Activated CD4-positive, alpha-beta T cell treated with anti-CD3 and anti-CD28 coated beads, Interleukin-2, amount 50 U/mL, for 24 hours (primary cell): ENCODE measurements around the gene TANC1.

Experiments
- DNase-seq, 2 donors: peaks; one replicate each; pipeline ENCODE4 v3.0.0-alpha.2; 2020; ENCODE audit warnings: low read depth in 1 of 2, low spot score in 1 of 2

Gene TANC1

DNA sequence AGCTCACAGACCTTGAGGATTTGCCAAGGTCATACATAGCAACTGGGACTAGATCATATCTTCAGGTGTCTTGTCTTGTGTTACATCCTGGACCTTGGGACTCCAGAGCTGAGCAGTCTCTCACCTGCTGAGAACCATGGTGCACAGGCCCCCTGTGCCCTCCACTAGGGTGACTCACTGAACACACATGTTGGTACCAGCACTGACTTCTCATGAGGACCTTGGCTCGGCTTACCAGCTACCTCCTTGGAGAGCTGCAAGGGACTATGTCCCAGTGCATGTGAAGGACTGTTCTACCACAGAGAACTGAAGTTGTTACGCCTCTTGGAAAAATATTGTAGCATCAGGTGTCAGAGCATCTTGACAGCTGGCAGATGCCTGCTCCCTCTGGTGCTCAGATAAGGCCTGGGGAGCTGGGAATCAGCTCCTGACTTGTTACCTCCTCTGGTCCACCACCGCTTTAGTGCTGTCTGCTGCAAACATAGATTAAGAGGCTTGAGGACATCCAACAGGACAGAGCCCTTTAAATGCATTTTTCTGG, 246.0 kb downstream of the TANC1 start:
- no peak for DNase-seq

DNA sequence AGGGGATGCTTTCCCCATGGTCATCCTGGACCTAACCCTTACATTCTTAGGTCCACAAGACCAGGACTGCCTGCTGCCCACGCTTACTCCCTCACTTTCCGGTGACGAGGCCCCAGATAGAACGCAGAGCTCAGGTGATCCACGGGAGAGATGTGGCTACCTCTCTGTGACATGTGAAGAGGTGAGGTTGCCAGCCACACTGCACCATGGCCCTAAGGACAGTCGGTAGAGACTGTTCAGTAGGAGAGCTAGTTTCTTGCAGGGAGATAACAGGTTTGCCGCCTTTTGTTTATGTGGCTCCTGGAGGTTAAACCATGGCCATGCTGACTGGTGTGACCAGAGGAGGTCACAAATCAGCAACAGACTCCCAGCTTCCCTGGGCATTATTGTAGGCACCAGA, 246.7 kb downstream of the TANC1 start:
- DNase-seq, result no peak

DNA sequence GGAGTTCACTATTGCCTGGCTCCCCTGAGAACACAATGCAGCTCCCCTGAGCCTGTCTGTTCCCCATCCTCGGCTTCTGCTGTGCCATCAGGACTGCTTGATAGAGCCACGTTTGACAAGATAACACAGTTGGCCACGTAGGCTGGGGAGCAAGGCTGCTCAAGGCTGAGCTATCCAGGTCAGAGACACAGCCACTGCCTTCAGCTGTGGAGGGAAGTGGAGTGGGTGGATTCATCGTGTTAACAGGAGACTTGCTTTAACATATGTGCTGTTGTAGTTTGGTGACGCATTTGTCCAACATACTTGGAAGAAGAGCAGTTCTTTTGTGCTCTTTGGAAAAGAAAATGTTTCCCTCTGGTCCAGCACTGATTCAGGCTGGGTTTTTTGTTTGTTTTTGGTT, 249.2 kb downstream of the TANC1 start:
- DNase-seq, result no peak

DNA sequence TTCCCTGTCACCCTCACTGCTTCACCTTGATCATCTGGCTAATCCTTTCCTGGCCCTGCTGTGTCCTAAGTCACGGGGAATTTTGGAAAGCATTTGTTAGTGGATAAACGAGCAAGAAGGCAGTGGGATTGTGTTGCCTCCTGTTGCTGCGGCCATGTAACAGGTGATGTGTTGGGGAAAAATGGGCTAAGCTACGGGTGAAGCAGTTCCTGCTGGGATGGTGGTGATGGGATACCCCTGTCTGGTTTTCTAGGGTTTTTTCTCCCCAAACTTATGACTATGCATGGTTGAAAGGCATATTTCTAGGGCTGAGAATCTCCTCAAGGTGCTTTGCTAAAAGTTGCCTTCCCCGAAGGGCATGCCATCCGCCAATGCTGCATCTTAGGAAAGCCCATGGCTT, 249.9 kb downstream of the TANC1 start:
- DNase-seq, result no peak

DNA sequence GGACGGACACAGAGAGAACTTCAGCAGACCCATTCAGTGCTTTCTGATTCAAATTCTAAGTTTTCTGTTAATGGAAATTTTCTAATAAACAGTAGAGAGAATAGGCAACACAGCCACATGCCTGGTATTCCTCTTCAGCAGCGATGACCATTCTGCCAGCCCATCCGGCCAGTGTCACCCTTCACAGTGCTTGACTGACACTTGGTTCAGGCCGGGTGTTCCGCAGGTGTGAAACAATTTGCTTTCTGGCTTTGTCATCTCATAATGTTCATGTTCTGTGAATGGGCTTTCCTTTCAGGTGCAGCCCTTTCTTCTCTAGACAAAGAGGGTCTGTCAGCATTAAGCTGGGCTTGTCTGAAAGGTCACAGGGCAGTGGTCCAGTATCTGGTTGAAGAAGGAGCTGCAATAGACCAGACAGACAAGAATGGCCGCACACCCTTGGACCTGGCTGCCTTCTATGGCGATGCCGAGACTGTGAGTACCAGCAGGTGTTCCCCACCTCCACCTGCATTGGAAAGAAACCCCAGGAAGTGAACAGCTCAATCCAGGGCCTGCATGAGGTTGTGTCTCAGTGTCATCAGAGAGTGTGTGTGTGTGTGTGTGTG, 251.1 kb downstream of the TANC1 start:
- no peak for DNase-seq

DNA sequence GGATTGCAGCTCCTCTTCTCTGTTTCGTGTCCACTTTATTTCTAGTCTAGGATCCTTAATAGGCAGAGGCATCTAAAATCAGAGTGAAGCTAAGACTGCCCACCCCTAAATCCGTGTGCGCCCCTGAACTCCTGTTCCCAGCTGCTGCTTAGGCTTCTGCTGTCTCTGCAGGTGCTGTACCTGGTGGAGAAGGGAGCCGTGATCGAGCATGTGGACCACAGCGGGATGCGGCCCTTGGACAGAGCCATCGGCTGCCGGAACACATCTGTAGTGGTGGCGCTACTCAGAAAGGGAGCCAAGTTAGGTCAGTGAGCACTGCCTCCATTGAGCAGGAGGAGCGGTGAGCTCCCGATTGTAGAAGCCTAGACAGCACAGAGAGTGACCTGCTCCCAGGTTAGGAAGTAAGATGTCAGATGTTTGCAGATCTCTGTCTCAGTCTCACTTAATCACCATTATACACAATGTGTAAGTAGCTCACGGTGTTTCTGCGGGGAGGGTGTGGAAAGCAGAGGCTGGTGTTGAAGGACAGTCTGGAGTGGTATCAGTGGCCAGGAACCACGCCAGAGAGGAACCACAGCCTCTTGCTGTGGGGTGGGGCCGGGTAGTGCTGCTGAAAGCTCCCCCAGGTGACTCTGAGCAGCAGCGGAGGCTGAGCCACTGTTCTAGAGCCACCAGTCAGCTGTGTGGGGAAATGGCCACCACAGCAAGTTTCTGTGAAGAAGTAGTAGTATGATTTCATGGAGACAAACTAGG, 255.8 kb downstream of the TANC1 start:
- no peak for DNase-seq

DNA sequence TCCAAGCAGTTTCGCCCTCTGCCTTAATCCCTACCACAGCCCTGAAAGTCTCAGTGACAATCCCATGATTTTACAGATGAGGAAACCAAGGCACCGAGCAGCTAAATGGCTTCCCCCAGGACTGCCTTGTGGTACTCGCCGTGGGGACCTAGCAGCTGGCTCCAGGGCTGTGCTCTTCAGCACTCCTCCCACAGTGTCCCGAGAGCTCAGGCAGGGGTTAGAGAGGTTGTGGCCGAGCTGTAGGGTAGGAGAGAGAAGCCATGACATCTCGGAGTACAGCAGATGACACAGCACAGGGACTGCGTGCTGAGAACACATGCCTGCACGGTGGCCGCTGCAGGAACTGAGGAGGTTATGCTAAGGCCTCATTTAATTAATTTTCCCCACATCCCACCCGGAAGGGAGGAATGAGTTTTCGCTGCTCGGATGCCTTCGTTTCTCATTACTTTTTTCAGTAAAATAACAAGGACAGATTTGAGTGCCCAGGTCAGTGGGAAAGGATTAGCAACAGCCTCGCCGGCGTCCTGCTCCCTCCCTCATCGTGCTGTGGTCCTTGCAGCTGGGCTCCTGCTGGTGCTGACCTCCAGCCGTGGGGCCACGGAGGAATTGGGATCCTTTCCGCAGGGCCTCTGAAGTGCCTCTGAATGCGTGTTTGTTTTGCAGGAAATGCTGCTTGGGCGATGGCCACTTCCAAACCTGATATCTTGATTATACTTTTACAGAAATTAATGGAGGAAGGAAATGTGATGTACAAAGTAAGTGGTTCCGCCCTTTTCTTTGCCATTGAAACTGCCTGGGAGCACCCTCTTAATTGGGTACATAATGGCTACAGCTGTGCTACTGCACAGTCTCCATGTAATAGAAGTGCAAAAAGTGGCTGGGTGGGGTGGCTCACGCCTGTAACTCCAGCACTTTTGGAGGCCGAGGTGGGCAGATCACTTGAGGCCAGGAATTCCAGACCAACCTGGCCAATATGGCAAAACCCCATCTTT, 256.9 kb downstream of the TANC1 start:
- no peak for DNase-seq

DNA sequence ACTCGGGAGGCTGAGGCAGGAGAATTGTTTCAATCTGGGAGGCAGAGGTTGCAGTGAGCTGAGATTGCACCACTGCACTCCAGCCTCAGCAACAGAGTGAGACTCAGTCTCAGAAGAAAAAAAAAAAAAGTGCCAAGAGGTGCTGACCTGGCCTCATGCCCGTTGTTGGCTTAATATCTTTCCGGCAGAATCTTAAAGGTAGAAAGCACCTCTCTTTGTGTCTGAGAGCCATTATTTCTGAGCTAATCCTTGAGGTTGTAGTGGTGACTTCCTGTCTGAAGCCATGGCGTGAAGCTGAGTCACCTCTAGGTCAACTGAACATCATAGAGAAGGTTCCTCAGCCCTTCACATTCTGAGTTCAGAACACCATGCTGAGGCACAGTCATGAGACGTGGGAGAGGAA, 257.6 kb downstream of the TANC1 start:
- no peak for DNase-seq

DNA sequence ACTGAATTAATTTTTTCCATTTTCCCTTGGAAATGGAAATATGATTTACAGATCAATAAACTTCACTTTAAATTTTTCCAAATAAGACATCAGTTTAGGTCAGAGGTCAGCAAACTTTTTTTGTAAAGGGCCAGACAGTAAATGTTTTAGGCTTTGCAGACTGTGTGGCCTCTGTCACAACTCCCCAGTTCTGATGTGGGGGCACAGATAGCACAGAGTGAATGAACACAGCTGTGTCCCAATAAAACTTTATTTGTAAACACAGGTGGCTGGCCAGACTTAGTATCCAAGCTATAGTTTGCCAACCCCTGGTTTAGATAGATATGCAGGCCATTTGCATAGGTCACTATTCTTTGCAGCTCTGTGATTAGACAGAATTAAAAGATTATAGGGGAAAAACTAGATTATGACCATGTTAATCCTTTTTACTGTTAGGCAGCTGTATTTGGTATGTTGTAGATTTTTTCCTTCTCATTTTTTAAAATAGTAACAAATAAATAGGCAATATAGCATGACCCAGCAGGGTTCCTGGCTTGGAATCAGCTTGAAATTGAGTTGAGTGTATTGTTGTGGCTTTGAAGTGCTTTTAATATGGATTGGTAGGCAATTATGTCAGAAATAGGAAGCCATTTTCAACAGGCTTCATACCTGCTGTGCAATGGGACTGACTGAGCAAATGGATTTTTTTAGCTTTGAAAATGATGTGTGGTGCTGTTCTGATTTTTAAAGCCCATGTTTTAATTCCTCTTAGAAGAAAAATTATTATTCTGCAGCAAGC, 258.4 kb downstream of the TANC1 start:
- no peak for DNase-seq

DNA sequence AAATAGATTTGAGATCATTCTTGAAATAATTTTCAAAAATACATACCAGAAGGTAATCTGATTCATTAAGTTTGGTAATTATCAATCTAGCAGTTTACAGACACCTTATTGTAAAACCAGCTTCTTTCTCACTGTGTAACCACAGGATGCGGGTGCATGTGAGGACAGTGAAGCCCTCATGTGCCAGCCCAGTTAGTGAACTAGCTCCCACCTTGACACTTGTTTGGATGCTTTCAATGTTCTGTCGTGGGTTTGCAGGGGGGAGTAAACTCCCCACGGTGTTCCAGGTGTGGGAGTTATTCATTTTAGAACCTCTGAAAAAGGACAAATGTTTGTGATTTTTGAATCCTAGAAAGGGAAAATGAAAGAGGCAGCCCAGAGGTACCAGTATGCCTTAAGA, 259.0 kb downstream of the TANC1 start:
- no peak for DNase-seq

DNA sequence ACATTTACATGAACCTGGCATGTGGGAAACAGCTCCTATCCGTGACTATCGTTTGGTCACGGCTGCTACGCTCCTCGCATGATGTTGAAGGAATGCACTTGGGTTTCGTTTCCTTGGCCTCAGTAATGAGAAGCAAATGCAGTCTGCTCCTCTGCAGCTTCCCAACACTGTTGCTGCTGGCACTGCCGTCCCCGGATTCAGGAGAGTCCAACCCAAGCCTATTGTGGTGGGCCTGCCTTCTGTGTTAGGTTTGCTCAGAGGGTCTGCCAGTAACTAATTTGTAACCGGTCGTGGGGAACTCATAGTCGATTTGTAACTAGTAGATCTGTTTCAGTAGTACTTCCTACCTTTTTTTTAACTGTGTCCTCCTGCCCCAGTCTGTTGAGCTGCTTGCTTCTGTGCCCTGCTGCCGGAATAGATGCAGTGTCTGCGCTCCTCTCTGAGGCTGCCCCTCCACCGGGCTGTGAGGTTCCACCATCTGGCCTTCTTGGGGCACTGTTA, 259.7 kb downstream of the TANC1 start:
- DNase-seq, result no peak

DNA sequence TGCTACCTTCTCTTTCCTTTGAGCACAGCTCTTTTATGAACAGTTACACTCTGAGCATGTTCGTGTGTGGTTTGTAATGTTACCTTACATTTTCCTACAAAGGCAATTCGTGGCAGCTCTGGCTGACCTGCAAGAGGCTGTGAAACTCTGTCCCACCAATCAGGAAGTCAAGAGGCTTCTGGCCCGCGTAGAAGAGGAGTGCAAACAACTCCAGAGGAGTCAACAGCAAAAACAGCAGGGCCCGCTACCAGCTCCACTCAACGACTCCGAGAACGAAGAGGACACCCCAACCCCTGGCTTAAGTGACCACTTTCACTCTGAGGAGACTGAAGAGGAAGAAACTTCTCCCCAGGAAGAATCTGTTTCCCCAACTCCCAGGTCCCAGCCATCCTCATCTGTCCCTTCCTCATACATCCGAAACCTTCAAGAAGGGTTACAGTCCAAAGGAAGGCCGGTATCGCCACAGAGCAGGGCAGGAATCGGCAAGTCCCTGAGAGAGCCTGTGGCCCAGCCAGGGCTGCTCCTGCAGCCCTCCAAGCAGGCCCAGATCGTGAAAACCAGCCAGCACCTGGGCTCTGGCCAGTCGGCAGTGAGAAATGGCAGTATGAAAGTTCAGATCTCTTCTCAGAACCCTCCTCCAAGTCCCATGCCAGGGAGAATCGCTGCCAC, 261.2 kb downstream of the TANC1 start:
- DNase-seq, result no peak

DNA sequence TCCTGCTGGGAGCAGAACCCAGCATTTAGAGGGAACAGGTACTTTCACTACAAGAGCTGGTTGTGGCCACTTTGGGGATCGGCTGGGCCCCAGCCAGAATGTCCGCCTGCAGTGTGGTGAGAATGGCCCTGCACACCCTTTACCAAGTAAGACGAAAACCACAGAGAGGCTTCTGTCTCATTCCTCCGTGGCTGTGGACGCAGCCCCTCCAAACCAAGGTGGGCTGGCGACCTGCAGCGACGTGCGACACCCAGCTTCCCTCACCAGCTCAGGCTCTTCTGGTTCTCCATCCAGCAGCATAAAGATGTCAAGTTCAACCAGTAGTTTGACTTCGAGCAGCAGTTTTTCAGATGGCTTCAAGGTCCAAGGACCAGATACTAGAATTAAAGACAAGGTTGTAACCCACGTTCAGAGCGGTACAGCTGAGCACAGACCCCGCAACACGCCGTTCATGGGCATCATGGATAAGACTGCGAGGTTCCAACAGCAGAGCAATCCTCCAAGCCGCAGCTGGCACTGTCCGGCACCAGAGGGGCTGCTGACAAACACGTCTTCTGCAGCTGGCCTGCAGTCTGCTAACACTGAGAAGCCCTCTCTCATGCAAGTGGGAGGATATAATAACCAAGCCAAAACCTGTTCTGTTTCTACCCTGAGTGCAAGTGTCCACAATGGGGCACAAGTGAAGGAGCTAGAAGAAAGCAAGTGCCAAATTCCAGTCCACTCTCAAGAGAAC, 261.9 kb downstream of the TANC1 start:
- DNase-seq, result no peak

DNA sequence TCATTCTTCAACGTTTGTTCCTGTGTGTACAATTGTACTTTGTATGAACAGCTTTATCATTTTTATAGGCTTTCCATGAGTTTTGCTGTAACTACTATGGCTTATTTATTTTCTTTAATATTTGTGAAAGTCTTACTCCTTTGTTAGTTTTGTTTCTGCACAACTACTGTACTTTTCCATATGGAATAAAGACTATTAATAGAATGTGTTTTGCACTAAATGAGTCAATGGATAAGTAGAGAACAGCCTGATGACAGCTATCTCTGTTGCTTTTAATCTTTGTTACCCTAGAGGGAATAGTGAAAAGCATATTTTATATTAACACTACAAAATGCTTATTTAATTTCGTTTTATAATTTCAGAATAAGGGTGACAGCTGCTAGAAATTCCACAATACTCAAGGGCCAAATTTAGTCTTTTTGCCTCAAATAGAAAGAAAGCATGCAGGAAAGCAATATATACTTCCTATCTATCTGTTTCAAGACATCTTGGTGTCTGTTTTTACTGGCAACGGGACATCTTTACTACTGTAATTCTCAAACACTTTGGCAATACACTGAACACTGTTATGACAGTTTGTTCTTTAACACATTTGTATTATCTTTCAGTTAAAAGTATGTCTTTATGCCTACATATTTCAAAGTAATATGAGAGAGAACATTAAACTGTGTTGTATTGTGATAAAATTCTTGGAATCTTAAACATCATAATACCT, 264.2 kb downstream of the TANC1 start:
- DNase-seq, result no peak

DNA sequence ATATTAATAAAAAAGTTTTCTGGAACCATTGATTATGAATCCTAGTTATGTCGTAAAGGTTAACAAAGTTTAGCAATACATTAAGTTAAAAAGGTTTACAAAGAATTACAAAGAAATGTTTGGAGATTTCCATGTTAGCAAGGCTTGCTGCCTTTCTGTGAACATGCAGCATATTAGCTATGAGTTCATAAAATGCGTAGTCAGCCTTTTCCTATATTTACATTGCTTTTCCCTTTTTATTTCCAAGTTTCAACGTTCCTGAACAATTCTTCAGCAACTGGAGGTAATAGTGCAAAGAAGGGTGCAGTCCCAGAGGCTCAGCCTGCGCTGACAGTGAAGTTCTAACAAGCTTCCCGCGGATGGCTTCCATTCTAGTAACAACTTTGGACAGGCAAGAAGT, 266.4 kb downstream of the TANC1 start:
- no peak for DNase-seq

DNA sequence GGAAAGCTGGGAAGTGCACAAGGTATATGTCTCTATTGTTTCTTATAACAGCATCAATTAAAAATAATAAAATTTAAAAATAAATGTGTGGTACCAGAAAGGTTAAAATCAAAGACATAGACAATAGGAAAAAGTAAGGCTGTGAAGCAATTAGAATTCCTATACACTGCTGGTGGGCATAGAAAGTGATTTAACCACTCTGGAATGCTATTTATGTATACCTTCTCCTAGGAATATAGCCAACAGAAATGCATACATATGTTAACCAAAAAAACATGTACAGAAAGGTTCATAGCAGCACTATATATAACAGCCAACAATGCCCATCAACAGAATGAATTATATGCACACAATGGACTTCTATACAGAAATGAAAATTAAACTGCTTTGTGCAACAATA, 275.1 kb downstream of the TANC1 start:
- DNase-seq, result no peak

DNA sequence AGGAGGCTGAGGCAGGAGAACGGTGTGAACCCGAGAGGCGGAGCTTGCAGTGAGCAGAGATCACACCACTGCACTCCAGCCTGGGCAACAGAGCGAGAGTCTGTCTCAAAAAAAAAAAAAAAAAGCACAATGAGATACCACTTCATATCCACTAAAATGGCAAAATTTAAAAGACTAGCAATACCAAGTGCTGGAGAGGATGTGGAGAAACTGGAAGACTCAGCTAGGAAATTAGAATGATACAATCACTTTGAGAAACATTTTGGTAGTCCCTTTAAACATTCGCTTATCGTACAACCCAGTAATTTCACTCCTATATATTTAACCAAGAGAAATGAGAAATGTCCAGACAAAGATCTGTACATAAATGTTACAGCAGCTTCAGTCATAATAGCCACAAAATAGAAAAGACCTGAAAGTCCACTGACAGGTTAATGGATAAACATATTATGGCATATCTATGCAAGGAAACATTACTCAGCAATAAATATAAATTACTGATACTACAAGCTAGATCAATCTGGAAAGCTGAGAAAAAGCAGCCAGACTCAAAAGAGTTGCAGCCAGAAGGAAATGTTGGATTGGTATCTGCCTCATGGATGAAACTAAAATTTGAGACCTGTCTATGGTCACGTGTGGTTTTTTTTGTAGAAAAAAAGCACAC, 278.0 kb downstream of the TANC1 start:
- DNase-seq, result no peak

DNA sequence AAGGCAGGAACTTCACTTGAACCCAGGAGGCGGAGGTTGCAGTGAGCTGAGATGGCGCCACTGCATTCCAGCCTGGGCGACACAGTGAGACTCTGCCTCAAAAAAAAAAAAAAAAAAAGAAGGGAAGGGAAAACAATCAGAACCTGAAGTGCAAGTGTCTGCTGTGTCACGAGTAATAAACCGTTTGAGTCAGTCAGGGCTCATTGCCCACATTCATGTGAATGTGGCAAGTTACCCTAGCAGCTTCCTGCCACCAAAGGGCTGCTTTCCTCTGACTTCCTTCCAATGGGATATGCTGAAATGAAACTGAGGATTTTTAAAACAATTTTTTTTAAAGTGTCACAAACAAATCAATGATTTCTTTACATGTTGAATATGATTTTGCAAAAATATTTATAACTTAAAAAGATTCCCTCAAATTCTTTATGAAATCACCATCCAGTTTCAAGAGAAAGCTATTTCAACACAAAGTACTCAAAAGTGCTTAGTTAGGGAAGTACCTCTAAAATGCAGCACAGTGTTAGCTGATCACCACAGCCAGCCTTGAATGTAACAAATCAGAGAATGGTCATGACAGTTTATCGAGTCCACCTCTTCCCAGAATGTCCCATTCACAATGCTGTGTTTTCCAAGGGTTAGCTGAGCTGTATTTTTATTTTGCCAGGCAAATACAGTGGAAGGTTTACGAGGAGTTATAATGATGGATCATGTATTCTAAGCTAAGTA, 281.7 kb downstream of the TANC1 start:
- DNase-seq, result no peak
